HG03066 (cell line): Measurements from ENCODE around the gene XYLT1.
"Not testable (repeated sequence)": the region's sequence is repeated elsewhere in the genome, so short reads cannot be mapped to it uniquely, and the experiment has no call there.

Experiments used
- ATAC-seq: cut with Tn5 transposase; IDR thresholded peaks from one replicate; pipeline ENCODE4 v1.9.1; 2021; ENCODE audit warnings: low read depth; ENCODE audit not compliant: unreplicated experiment

XYLT1 gene

GRCh38 chr16:17342031-17342430, 128.7 kb downstream of the XYLT1 start:
- ATAC-seq = no peak

- ATAC-seq = no peak
These were observed 130.0 kb downstream of the XYLT1 start for GRCh38 chr16:17340804-17341203.

GRCh38 chr16:17339764-17340541, 130.8 kb downstream of the XYLT1 start:
- no peak for ATAC-seq

- no peak for ATAC-seq
These were observed 132.5 kb downstream of the XYLT1 start for GRCh38 chr16:17338244-17338643.

GRCh38 chr16:17336530-17336900, 134.2 kb downstream of the XYLT1 start:
- no peak for ATAC-seq

GRCh38 chr16:17335826-17336529, 134.8 kb downstream of the XYLT1 start:
- ATAC-seq = no peak

- ATAC-seq = not testable (repeated sequence)
These were observed 135.4 kb downstream of the XYLT1 start for GRCh38 chr16:17335406-17335805.

- no peak for ATAC-seq
These were observed 136.7 kb downstream of the XYLT1 start for GRCh38 chr16:17334096-17334495.

GRCh38 chr16:17333229-17333628, 137.5 kb downstream of the XYLT1 start:
- ATAC-seq = no peak

GRCh38 chr16:17331991-17332390, 138.8 kb downstream of the XYLT1 start:
- no peak for ATAC-seq

- no peak for ATAC-seq
These were observed 139.6 kb downstream of the XYLT1 start for GRCh38 chr16:17331071-17331607.

GRCh38 chr16:17330044-17330443, 140.7 kb downstream of the XYLT1 start:
- ATAC-seq = no peak

GRCh38 chr16:17329391-17329790, 141.4 kb downstream of the XYLT1 start:
- ATAC-seq = no peak

GRCh38 chr16:17328932-17329331, 141.8 kb downstream of the XYLT1 start:
- ATAC-seq = no peak

GRCh38 chr16:17327664-17328335, 143.0 kb downstream of the XYLT1 start:
- ATAC-seq = no peak

- ATAC-seq = no peak
These were observed 145.2 kb downstream of the XYLT1 start for GRCh38 chr16:17325476-17326143.

GRCh38 chr16:17324451-17324850, 146.3 kb downstream of the XYLT1 start:
- ATAC-seq = no peak

- ATAC-seq = no peak
These were observed 147.6 kb downstream of the XYLT1 start for GRCh38 chr16:17323171-17323570.

GRCh38 chr16:17321824-17322223, 148.9 kb downstream of the XYLT1 start:
- no peak for ATAC-seq

GRCh38 chr16:17320009-17320408, 150.8 kb downstream of the XYLT1 start:
- ATAC-seq = no peak

GRCh38 chr16:17318238-17318637, 152.5 kb downstream of the XYLT1 start:
- ATAC-seq = no peak
